Epithelial cell of prostate (primary cell): ENCODE results near the gene ACSF3.
A peak's percentile ranks its signal among the peaks of the same experiment; 100 is the strongest.
"Not testable (repeated sequence)": the region's sequence is repeated elsewhere in the genome, so short reads cannot be mapped to it uniquely, and the experiment has no call there.

Experiments used
- DNase-seq: peaks from one replicate; pipeline ENCODE4 v3.0.0-alpha.2; 2011; ENCODE audit warnings: low read depth, low spot score
- H3K27ac ChIP-seq: fragments of 450-650 bp; 2 replicates; pipeline ENCODE4 v1.5.1; 2017; ENCODE audit warnings: mild to moderate bottlenecking

Gene ACSF3

DNA sequence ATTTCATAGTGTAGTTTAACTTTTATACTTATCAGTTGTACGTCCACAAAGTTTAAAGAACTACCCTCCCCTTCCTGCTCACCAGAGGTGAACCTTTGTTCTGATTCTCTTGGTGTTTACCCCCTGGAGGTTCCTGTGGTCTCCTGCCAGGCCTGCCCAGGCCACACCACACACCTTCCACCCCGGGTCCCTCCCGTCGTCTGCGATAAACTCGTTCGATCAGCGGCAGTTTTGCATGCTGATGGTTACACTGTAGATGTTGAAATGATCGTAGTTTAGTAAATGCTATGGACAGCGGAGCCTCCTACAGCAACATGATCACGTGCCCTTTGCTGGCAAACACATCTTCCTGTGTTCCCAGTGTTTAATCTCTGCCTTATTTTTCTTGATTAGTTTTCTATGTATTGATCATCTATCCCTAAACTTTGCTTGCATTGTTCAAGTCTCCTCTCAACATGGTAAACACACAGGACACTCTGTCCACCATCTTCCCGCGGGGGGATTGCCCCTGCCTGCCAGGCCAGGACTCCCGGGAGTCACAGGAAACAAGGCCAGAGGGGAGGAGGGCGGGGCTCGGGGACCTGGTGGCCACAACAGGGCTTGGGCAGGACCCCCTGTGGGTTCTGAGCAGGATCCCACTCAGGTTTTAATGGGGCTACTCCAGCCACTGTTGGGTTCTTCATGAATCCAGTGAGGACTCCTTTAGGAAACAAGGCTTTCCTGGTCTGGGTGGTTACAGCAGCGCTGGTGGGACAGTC, 2.8 kb upstream of the ACSF3 start:
- no peak overlapping the region for H3K27ac ChIP-seq
- DNase-seq, result no peak

DNA sequence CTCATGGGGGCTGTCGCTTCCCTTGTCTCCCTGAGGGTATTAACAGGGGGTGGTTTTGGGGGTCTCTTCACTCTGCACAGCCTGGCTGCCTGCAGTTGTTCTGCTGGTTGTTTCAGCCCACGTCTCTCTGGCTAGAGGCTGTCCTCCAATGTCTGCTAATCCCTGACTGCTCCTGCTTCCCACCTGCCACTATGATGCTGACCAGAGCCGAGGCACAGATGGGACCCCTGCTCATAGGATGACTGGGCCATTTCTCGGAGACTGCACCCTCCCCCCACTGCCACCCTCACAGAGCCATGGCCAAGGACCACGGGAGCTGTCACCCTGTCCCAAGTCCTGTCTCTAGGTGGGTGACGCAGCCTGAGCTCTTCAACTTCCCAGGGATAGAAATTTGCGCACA, 1.6 kb upstream of the ACSF3 start:
- no peak for DNase-seq
- no peak overlapping the region for H3K27ac ChIP-seq

GRCh38 chr16:89093252-89093601, 425 bp upstream of the ACSF3 start:
- not testable (repeated sequence) for DNase-seq, H3K27ac ChIP-seq

- peak overlapping the region; percentile 32 for H3K27ac ChIP-seq
These were observed 714 bp downstream of the ACSF3 start for GRCh38 chr16:89094252-89094879.

GRCh38 chr16:89094880-89095258, 1.2 kb downstream of the ACSF3 start:
- H3K27ac ChIP-seq, result no peak overlapping the region
- no peak for DNase-seq

More at GRCh38 chr16:89094252-89094879, 714 bp downstream of the ACSF3 start:
- DNase-seq, result peak; percentile 5

DNA sequence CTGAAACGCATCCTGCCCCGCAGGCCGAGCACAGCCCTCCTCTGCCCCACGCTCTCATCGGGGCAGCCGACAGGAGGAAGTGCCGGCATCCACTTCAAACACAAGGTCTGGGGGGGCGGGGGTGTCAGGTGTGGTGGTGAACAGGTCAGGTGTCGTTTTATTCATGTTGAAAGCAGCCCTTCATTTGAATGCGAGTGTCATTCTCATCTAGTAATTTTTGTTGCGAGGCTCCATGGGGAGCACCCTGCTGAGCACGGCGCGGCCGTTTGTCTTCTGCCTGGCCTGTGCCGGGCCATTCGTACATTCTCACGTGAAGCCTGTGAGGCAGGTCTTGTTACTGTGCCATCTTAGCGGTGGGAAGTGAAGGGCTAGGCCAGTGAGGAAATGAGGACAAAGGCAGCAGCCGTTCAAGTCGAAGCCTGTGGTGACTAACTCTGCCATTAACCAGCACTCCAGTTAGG, 1.9 kb downstream of the ACSF3 start:
- no peak overlapping the region for H3K27ac ChIP-seq
- no peak for DNase-seq

DNA sequence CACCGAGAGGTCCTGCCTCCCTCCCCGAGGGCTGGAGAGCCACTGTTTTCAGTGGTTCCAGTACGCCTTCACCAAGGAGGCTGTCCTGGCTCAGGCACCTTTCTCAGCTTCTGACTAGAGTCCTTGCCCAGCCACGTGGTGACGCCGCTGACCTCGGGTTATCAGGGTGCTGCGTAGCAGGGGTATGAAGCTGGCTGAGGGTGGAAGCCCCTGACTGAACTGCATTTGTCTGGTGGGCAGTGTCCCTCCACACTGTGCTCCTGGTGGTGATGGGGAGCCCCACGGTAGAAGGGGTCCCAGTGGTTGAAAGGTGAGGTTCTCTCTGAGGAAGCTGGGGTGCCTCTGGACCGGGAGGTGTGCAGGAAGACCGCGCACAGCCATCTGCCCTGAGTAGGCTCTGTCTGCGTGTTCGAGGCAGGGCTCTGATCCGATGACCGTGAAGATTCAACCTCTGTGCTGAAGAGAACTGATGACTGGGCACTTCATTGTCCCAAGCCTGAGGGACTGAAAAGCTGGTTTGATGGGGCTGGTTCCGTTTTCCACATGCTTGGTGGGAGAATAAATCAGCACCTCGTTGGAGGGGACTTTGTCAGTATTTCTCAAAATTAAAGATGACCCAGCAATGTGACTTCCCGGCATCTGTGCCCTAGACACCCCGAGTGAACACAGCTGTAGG, 2.5 kb downstream of the ACSF3 start:
- no peak for DNase-seq
- H3K27ac ChIP-seq, result no peak overlapping the region

GRCh38 chr16:89096768-89097391, 3.2 kb downstream of the ACSF3 start:
- H3K27ac ChIP-seq, result no peak overlapping the region
- DNase-seq, result no peak

GRCh38 chr16:89097392-89097772, 3.7 kb downstream of the ACSF3 start:
- DNase-seq, result no peak
- H3K27ac ChIP-seq, result no peak overlapping the region

- no peak overlapping the region for H3K27ac ChIP-seq
- no peak for DNase-seq
These were observed 5.2 kb downstream of the ACSF3 start for GRCh38 chr16:89098767-89099430.

DNA sequence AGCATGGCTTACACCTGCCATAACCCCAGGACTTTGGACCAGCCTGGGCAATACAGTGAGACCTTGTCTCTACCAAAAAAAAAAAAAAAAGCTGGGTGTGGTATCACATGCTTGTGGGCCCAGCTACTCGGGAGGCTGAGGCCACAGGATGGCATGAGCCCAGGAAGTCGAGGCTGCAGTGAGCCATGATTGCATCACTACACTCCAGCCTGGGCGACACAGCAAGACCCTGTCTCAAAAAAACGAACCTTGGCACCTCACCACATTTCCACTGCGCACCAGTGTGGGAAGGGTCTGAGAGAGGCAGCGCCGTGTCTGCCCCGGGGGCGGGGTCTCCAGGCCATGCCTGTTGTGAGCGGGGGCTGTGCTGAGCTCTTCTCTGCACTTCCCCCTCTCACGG, 6.3 kb downstream of the ACSF3 start:
- DNase-seq, result no peak
- no peak overlapping the region for H3K27ac ChIP-seq

GRCh38 chr16:89100601-89101302, 7.1 kb downstream of the ACSF3 start:
- H3K27ac ChIP-seq, result no peak overlapping the region
- no peak for DNase-seq

GRCh38 chr16:89101303-89102040, 7.8 kb downstream of the ACSF3 start:
- H3K27ac ChIP-seq, result no peak overlapping the region
- no peak for DNase-seq

DNA sequence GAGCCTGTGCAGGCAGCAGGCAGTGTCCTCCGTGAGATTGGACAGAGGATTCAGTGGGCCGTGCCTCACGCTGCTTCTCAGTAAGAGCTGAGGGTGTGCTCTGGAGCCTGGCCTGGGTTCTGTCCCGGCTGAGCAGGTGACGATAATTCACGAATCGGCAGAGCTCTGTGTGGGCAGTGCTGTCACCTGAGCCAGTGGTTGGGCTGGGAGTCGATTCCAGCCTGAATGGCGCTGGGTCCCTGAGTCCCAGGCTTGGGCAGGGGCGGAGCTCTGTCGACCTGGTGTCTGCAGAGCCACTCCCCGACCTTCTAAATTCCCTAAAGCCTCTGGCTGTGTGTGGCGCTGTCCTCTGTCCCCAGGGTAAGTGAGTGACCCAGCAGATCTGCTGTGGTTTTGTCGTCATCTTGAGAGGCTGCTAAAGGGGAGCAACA, 8.4 kb downstream of the ACSF3 start:
- no peak for DNase-seq
- H3K27ac ChIP-seq, result no peak overlapping the region

- no peak overlapping the region for H3K27ac ChIP-seq
- no peak for DNase-seq
These were observed 8.9 kb downstream of the ACSF3 start for GRCh38 chr16:89102481-89103073.

DNA sequence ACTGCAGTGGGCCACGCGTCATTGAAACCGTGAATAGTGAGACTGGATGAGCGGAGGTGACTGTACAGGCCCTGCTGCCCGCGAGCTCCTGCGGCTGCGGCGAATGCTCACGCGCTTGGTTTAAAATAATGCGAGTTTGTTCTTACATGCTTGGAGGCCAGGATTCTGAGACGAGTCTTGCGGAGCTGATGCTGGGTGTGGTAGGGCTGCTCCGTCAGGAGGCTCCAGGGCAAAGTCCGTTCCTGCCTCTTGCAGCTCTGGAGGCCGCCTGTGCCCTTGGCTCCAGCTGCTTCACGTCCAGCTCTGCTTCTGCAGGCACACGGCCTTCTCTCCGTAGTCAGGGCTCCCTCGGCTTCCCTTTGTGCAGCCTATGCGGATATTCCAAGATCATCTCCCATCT, 9.5 kb downstream of the ACSF3 start:
- H3K27ac ChIP-seq, result no peak overlapping the region
- no peak for DNase-seq

GRCh38 chr16:89103781-89104180, 10.1 kb downstream of the ACSF3 start:
- DNase-seq, result no peak
- H3K27ac ChIP-seq, result no peak overlapping the region

DNA sequence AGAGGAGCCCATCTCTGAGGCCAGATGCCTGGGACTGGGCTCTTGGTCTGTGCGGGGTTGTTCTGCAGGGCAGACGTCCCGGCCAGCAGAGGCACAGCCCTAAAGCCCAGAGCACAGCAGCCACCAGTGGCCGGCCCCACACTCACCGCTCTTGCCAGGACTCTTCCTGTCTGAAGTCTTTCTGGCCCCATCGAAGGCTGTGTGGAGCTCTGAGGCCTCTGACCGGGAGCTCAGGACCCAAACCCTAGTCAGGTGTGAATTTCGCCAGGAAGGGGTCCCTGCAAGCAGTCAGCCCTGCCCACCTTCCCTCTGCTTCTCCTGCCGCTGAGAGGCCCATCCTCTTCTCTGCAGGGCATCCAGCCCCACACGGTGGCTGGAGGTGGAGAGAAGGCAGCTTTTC, 10.7 kb downstream of the ACSF3 start:
- no peak overlapping the region for H3K27ac ChIP-seq
- no peak for DNase-seq
